GM12878 (cell line): ENCODE results near the gene SKIDA1. TPM values are rescaled to one million over a fixed set of nuclear protein-coding genes. Genes with fewer than 3 reads are reported as not detected.

Experiments used
- ATAC-seq: fragments of 200-7000 bp; cut with Tn5 transposase; 3 replicates; pipeline ENCODE4 v1.9.1; 2020; ENCODE audit warnings: mild to moderate bottlenecking, moderate library complexity
- BruUV-seq: library from RNA; stranded (reverse); fragments of 400-500 nt; replicated peaks from 2 replicates; lab custom pipeline; 2021; lab: Mats Ljungman, UMichigan
- CTCF ChIA-PET: fragments of 300-600 bp; sonication (Branson Sonifier 250); formaldehyde crosslinking; extraction: SDS; loops from one replicate; lab custom pipeline; 2021; ENCODE audit warnings: inconsistent platforms; lab: Yijun Ruan, JAX
- POLR2A ChIA-PET: fragments of 350-600 bp; formaldehyde crosslinking; extraction: SDS; loops from one replicate; lab custom pipeline; 2021; ENCODE audit warnings: inconsistent platforms; lab: Charles Lee
- RAD21 ChIA-PET: fragments of 300-600 bp; sonication (Branson Sonifier 250); formaldehyde crosslinking; loops from one replicate; lab custom pipeline; 2023; ENCODE audit warnings: antibody characterized with exemption; ENCODE audit not compliant: unreplicated experiment; lab: Charles Lee
- SMC1A ChIA-PET: fragments of 300-600 bp; sonication (Branson Sonifier 250); formaldehyde crosslinking; loops from one replicate; lab custom pipeline; 2023; ENCODE audit not compliant: unreplicated experiment, uncharacterized antibody; lab: Charles Lee
- DNase-seq: peaks from one replicate; pipeline ENCODE4 v3.0.0-alpha.2; 2011; ENCODE audit warnings: low read depth, low spot score
- FAIRE-seq: peaks from 3 replicates; lab custom pipeline; 2011; peaks lifted over from hg19 to GRCh38; lab: Jason Lieb, UNC
- H2AFZ ChIP-seq: 2 replicates; pipeline ENCODE4 v1.6.0; 2011; ENCODE audit warnings: low read depth, low read length, control low read depth; ENCODE audit not compliant: control insufficient read depth
- H3K27ac ChIP-seq: 2 replicates; pipeline ENCODE4 v1.5.1; 2011; ENCODE audit warnings: control low read depth; ENCODE audit not compliant: control insufficient read depth, insufficient read depth
- H3K27me3 ChIP-seq, 2 experiments: replicated peaks in 1 of 2; 2 replicates each; pipeline versions ENCODE4 v1.6.0 to v1.6.1; 2011; ENCODE audit warnings: low read length in 1 of 2; ENCODE audit not compliant: control insufficient read depth in 2 of 2, insufficient read depth in 2 of 2
- H3K36me3 ChIP-seq, 2 experiments: 2 replicates each; pipeline ENCODE4 v1.5.1; 2011; ENCODE audit warnings: low read length in 1 of 2; ENCODE audit not compliant: control insufficient read depth in 2 of 2, insufficient read depth in 2 of 2
- H3K4me1 ChIP-seq: 2 replicates; pipeline ENCODE4 v1.6.1; 2011; ENCODE audit warnings: mild to moderate bottlenecking, low read length, moderate library complexity, mixed read lengths; ENCODE audit not compliant: control insufficient read depth, insufficient read depth
- H3K4me2 ChIP-seq: 2 replicates; pipeline ENCODE4 v1.6.0; 2011; ENCODE audit warnings: control low read depth; ENCODE audit not compliant: control insufficient read depth, insufficient read depth
- H3K4me3 ChIP-seq: fragments of 200-600 bp; sonication (generic); 2 replicates; pipeline ENCODE4 v1.5.1; 2016
- H3K79me2 ChIP-seq: 2 replicates; pipeline ENCODE4 v1.6.0; 2011; ENCODE audit warnings: low read length; ENCODE audit not compliant: control insufficient read depth, insufficient read depth
- H3K9ac ChIP-seq: 2 replicates; pipeline ENCODE4 v1.8.0; 2011; ENCODE audit warnings: low read length, control low read depth, mixed read lengths; ENCODE audit not compliant: control insufficient read depth, insufficient read depth
- H3K9me3 ChIP-seq: replicated peaks from 3 replicates; pipeline ENCODE4 v1.5.1; 2011; ENCODE audit warnings: mild to moderate bottlenecking, low read length; ENCODE audit not compliant: control insufficient read depth, insufficient read depth
- H4K20me1 ChIP-seq: 2 replicates; pipeline ENCODE4 v1.6.0; 2011; ENCODE audit not compliant: control insufficient read depth, insufficient read depth
- EGR1 ChIP-seq, 2 experiments: IDR thresholded peaks; 1 replicate in 1 of 2; 2 replicates in 1 of 2; pipeline ENCODE4 v1.6.1; 2011 to 2012; ENCODE audit warnings: low read depth in 2 of 2, low read length in 2 of 2, borderline replicate concordance in 1 of 2, mild to moderate bottlenecking in 1 of 2, moderate library complexity in 1 of 2
- EP300 ChIP-seq, 2 experiments: fragments of 150-350 bp in 1 of 2; IDR thresholded peaks; 2 replicates each; pipeline ENCODE4 v1.6.1; 2011 to 2012; ENCODE audit warnings: low read depth in 2 of 2, low read length in 2 of 2, borderline replicate concordance in 1 of 2, improper control_type of control experiment in 1 of 2, inconsistent platforms in 1 of 2; ENCODE audit not compliant: control insufficient read depth in 1 of 2
- HDAC2 ChIP-seq: fragments of 200-600 bp; sonication (generic); IDR thresholded peaks from 2 replicates; pipeline ENCODE4 v1.6.1; 2017
- HDGF ChIP-seq: fragments of 450-650 bp; IDR thresholded peaks from 2 replicates; pipeline ENCODE4 v1.6.1; 2016; ENCODE audit warnings: antibody characterized with exemption
- JUND ChIP-seq: IDR thresholded peaks from 2 replicates; pipeline ENCODE4 v1.6.1; 2012; ENCODE audit warnings: low read depth, mild to moderate bottlenecking, low read length, improper control_type of control experiment, moderate library complexity
- MXI1 ChIP-seq: fragments of 150-350 bp; IDR thresholded peaks from 2 replicates; pipeline ENCODE4 v1.6.1; 2011; ENCODE audit warnings: low read depth, mild to moderate bottlenecking, inconsistent platforms, low read length, improper control_type of control experiment
- MYC ChIP-seq: IDR thresholded peaks from 2 replicates; pipeline ENCODE4 v1.6.1; 2011; ENCODE audit warnings: mild to moderate bottlenecking, low read length, moderate library complexity, inconsistent platforms; ENCODE audit not compliant: insufficient read depth, insufficient replicate concordance, insufficient read length, severe bottlenecking
- NBN ChIP-seq: fragments of 450-650 bp; IDR thresholded peaks from 2 replicates; pipeline ENCODE4 v1.6.1; 2016
- POLR2AphosphoS5 ChIP-seq: IDR thresholded peaks from 2 replicates; pipeline ENCODE4 v1.6.1; 2011; ENCODE audit warnings: mild to moderate bottlenecking, low read length, inconsistent platforms
- WGBS: methylation state at CpG from one replicate; pipeline ENCODE4 v1.1.6; 2016; ENCODE audit warnings: low lambda C conversion rate; ENCODE audit not compliant: insufficient replicate concordance, insufficient coverage; ENCODE audit errors: missing lambda C conversion rate; 5-methylcytosine and 5-hydroxymethylcytosine counted together
- in situ Hi-C: fragments of 300-500 bp; cut with MboI; formaldehyde crosslinking; loops from 9 replicates; pipeline ENCODE4 v1.14.3; 2018; ENCODE audit warnings: mixed read lengths
- intact Hi-C: fragments of 100-400 bp; cut with micrococcal nuclease; formaldehyde crosslinking; loops from one replicate; pipeline ENCODE4 v1.14.2; 2022; ENCODE audit not compliant: unreplicated experiment
- polyA plus RNA-seq, 11 experiments: library from polyadenylated mRNA; depleted of rRNA in 4 of 11; unstranded in 6 of 11; stranded (reverse) in 5 of 11; fragments of >200 nt; fragmentation: Nextera tagmentation in 4 of 11; fragmentation: Illumina TruSeq in 1 of 11; extraction: Ambion mirVana in 4 of 11; extraction: Trizol in 1 of 11; gene quantifications; 1 replicate in 1 of 11; 2 replicates in 10 of 11; pipeline versions ENCODE4 v1.2.1 to v1.2.3, GENCODE V29; 2011 to 2016; ENCODE audit warnings: inconsistent platforms in 2 of 11, missing spikeins in 2 of 11, low read depth in 1 of 11
- total RNA-seq, 4 experiments: library from RNA; depleted of rRNA in 3 of 4; stranded (reverse); fragments of >200 nt in 3 of 4; fragmentation: Illumina TruSeq in 1 of 4; extraction: Trizol in 1 of 4; gene quantifications; 2 replicates each; pipeline versions ENCODE4 v1.2.1 to v1.2.3, GENCODE V29; 2013 to 2021
- TF ChIP-seq, protein P1 (sequence below): IDR thresholded peaks from 2 replicates; pipeline ENCODE4 v1.6.1; 2011; ENCODE audit warnings: low read depth, low read length, improper control_type of control experiment, borderline replicate concordance
- TF ChIP-seq, protein P2 (sequence below): IDR thresholded peaks from 2 replicates; pipeline ENCODE4 v1.6.1; 2011; ENCODE audit warnings: mild to moderate bottlenecking, low read depth, low read length, moderate library complexity; ENCODE audit not compliant: insufficient replicate concordance
- TF ChIP-seq, protein P3 (sequence below): fragments of 450-650 bp; IDR thresholded peaks from 2 replicates; pipeline ENCODE4 v1.6.1; 2016; ENCODE audit warnings: mild to moderate bottlenecking
- TF ChIP-seq, protein P4 (sequence below): fragments of 450-650 bp; IDR thresholded peaks from 2 replicates; pipeline ENCODE4 v1.6.1; 2018; ENCODE audit warnings: borderline replicate concordance, mild to moderate bottlenecking; ENCODE audit not compliant: partially characterized antibody

The SKIDA1 gene
- total and polyA plus RNA-seq, 10 of the 15 experiments (the other 5 are each of a cell fraction or from before 2014, with no cell fraction given), result 0.05 to 0.90 (median 0.28) TPM

DNA sequence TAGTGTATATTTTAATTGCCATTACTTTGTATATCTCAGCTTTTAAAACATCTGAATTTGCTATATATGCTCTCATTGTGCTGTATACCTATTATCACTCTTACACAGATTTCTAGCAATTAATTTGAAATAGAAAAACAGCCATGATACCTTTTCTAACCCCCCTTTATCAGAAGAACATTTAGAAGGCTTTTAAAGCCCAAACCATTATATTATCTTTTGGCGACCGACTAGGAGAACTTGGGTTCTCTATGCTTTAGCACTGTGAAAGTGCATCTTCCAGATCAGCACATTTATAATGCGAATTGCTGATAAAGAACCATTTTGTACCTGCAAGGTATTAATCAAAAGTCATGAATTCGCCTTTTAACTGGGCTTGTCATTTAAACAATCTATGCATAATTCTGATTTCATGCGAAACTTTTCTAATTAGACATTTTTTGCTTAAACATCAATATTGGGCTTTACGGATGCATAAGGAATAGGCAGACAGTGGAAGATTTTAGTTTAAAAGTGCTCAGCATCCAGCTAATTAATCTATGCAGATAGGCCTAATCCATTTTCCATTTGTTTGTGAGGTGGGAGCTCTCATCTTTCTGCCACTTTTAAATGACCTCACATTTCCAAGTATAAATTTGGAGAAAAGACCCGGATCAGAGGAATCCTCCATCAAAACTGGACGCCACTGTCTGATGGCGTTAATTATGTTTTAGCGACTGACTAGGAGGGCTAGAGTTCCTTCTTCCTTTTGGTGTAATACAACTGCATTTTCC lies 7.4 kb upstream of the SKIDA1 start:
- Histone ChIP-seq H3K27me3 (peaks cover 0 to 2% of the 10 kb centered on the region in 2 experiments; a peak in 1 of 4 replicates), H4K20me1 (no peaks in the 10 kb centered on the region)
- in situ Hi-C loops, result no loop called here
- POLR2A ChIA-PET, result interaction anchor here (0.5 to 0.6 kb wide), 4 partner anchors 36 to 783 kb away, joined by 3 to 5 read pairs (median 3); no protein-coding TSS in a partner anchor
- TF ChIP-seq, protein P1, sequence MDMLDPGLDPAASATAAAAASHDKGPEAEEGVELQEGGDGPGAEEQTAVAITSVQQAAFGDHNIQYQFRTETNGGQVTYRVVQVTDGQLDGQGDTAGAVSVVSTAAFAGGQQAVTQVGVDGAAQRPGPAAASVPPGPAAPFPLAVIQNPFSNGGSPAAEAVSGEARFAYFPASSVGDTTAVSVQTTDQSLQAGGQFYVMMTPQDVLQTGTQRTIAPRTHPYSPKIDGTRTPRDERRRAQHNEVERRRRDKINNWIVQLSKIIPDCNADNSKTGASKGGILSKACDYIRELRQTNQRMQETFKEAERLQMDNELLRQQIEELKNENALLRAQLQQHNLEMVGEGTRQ, result no peak
- TF ChIP-seq NBN (no peak), EP300 (IDR thresholded peaks at IDR 0.05; ENCODE audit: borderline replicate concordance in 1 of 2, control insufficient read depth in 1 of 2, low read depth in 2 of 2, low read length in 2 of 2) (no peak), MXI1 (no peak), HDGF (no peak), HDAC2 (no peak), MYC (no peak), EGR1 (IDR thresholded peaks at IDR 0.05; ENCODE audit: borderline replicate concordance in 1 of 2, low read depth in 2 of 2, low read length in 2 of 2) (no peak), JUND (no peak), POLR2AphosphoS5 (no peak)
- TF ChIP-seq, protein P2, sequence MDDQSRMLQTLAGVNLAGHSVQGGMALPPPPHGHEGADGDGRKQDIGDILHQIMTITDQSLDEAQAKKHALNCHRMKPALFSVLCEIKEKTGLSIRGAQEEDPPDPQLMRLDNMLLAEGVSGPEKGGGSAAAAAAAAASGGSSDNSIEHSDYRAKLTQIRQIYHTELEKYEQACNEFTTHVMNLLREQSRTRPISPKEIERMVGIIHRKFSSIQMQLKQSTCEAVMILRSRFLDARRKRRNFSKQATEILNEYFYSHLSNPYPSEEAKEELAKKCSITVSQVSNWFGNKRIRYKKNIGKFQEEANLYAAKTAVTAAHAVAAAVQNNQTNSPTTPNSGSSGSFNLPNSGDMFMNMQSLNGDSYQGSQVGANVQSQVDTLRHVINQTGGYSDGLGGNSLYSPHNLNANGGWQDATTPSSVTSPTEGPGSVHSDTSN, result no peak
- TF ChIP-seq, protein P3, sequence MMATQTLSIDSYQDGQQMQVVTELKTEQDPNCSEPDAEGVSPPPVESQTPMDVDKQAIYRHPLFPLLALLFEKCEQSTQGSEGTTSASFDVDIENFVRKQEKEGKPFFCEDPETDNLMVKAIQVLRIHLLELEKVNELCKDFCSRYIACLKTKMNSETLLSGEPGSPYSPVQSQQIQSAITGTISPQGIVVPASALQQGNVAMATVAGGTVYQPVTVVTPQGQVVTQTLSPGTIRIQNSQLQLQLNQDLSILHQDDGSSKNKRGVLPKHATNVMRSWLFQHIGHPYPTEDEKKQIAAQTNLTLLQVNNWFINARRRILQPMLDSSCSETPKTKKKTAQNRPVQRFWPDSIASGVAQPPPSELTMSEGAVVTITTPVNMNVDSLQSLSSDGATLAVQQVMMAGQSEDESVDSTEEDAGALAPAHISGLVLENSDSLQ, result no peak
- TF ChIP-seq, protein P4, sequence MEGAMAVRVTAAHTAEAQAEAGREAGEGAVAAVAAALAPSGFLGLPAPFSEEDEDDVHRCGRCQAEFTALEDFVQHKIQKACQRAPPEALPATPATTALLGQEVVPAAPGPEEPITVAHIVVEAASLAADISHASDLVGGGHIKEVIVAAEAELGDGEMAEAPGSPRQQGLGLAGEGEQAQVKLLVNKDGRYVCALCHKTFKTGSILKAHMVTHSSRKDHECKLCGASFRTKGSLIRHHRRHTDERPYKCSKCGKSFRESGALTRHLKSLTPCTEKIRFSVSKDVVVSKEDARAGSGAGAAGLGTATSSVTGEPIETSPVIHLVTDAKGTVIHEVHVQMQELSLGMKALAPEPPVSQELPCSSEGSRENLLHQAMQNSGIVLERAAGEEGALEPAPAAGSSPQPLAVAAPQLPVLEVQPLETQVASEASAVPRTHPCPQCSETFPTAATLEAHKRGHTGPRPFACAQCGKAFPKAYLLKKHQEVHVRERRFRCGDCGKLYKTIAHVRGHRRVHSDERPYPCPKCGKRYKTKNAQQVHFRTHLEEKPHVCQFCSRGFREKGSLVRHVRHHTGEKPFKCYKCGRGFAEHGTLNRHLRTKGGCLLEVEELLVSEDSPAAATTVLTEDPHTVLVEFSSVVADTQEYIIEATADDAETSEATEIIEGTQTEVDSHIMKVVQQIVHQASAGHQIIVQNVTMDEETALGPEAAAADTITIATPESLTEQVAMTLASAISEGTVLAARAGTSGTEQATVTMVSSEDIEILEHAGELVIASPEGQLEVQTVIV, result no peak
- TF ChIP-seq, all 136 proteins: peak for 0
- peaks cover 24% of the 10 kb centered on the region for H3K79me2 ChIP-seq
- peak overlapping the region; percentile 63 for H3K4me2 ChIP-seq
- ChIA-PET CTCF (interaction anchor here (0.8 kb wide), 1 partner anchor 13 kb away, joined by 3 read pairs; no protein-coding TSS in a partner anchor), SMC1A (interaction anchor here (0.9 to 1.6 kb wide), 3 partner anchors 15 to 175 kb away, joined by 3 to 4 read pairs (median 4); no protein-coding TSS in a partner anchor), RAD21 (interaction anchor here (1.2 to 1.8 kb wide), 3 partner anchors 8 to 37 kb away, joined by 3 to 6 read pairs (median 3); no protein-coding TSS in a partner anchor)
- ATAC-seq, result no peak
- BruUV-seq, result no TSS peak
- intact Hi-C loops, result no loop called here
- peak overlapping the region; percentile 83 for H3K4me3 ChIP-seq
- H3K9ac ChIP-seq, result peak overlapping the region; percentile 70
- H2AFZ ChIP-seq, result peak overlapping the region; percentile 92
- no peak for FAIRE-seq
- H3K4me1 ChIP-seq, result no peaks in the 10 kb centered on the region; the same call in 1 of the 2 replicates
- H3K27ac ChIP-seq, result peak overlapping the region; percentile 86
- H3K36me3 ChIP-seq, result peaks cover 0 to 4% of the 10 kb centered on the region in 2 experiments; a peak in 1 of 4 replicates
- no peak for DNase-seq
- no peaks in the 10 kb centered on the region for H3K9me3 ChIP-seq
- WGBS, result 51% methylated on average over 10 of the region's 10 CpGs
